Spleen (tissue), 11 donors: Measurements from ENCODE around the gene KASH5. TPM values are rescaled to one million over a fixed set of nuclear protein-coding genes. Genes with fewer than 3 reads are reported as not detected.

ENCODE experiments used
- DNase-seq: peaks from one replicate; pipeline ENCODE4 v3.0.0-alpha.2; 2020
- H3K27ac ChIP-seq, 8 donors: fragments of 200-600 bp; sonication (generic) in 7 of 8; 1 replicate in 4 of 8; 2 replicates in 4 of 8; pipeline versions ENCODE4 v1.5.0 to v1.8.0; 2016 to 2021; ENCODE audit warnings: inconsistent platforms in 4 of 8, mild to moderate bottlenecking in 4 of 8, moderate library complexity in 1 of 8
- H3K27me3 ChIP-seq, 7 donors: fragments of 200-600 bp; sonication (generic) in 6 of 7; replicated peaks in 1 of 7; 1 replicate in 4 of 7; 2 replicates in 3 of 7; pipeline versions ENCODE4 v1.5.0 to v1.8.0; 2016 to 2021; ENCODE audit warnings: inconsistent platforms in 3 of 7, mild to moderate bottlenecking in 1 of 7
- H3K36me3 ChIP-seq, 6 donors: fragments of 200-600 bp; sonication (generic) in 5 of 6; 1 replicate in 4 of 6; 2 replicates in 2 of 6; pipeline versions ENCODE4 v1.5.0 to v1.8.0; 2016 to 2021; ENCODE audit warnings: inconsistent platforms in 2 of 6
- H3K4me1 ChIP-seq, 6 donors: fragments of 200-600 bp; sonication (generic) in 5 of 6; 1 replicate in 3 of 6; 2 replicates in 3 of 6; pipeline versions ENCODE4 v1.5.0 to v1.8.0; 2016 to 2021; ENCODE audit warnings: inconsistent platforms in 3 of 6
- H3K4me3 ChIP-seq, 8 donors: fragments of 200-600 bp; sonication (generic) in 7 of 8; 1 replicate in 4 of 8; 2 replicates in 4 of 8; pipeline versions ENCODE4 v1.5.0 to v1.8.0; 2016 to 2021; ENCODE audit warnings: inconsistent platforms in 4 of 8, mild to moderate bottlenecking in 4 of 8, moderate library complexity in 2 of 8
- H3K9me3 ChIP-seq, 8 donors: fragments of 200-600 bp; sonication (generic) in 7 of 8; 1 replicate in 4 of 8; 2 replicates in 4 of 8; pipeline versions ENCODE4 v1.5.0 to v1.8.0; 2016 to 2021; ENCODE audit warnings: inconsistent platforms in 4 of 8
- POLR2A ChIP-seq, 3 donors: fragments of 450-650 bp; IDR thresholded peaks; one replicate each; pipeline ENCODE4 v1.5.1; 2017; ENCODE audit warnings: antibody characterized with exemption in 3 of 3, mild to moderate bottlenecking in 1 of 3
- POLR2AphosphoS5 ChIP-seq, 3 donors: sonication (generic); formaldehyde crosslinking; IDR thresholded peaks; one replicate each; pipeline ENCODE4 v1.5.1; 2017; ENCODE audit warnings: antibody characterized with exemption in 3 of 3
- WGBS, 5 donors: extraction: QIAGEN DNeasy Blood & Tissue Kit in 3 of 5; methylation state at CpG; one replicate each; pipeline versions ENCODE4 v1.1.5 to v1.1.7; 2013 to 2018; 5-methylcytosine and 5-hydroxymethylcytosine counted together
- intact Hi-C: fragments of 100-400 bp; cut with DNase I; formaldehyde crosslinking; loops from one replicate; pipeline ENCODE4 v1.15.0; 2023; ENCODE audit warnings: low total_unique reads
- polyA plus RNA-seq, 3 donors: library from polyadenylated mRNA; stranded (reverse); fragments of 200-250 nt; gene quantifications; one replicate each; pipeline ENCODE4 v1.2.1, GENCODE V29; 2013
- total RNA-seq, 7 donors: library from RNA; depleted of rRNA in 3 of 7; stranded (reverse); fragments of >200 nt in 3 of 7; fragmentation: NEBNext Ultra II Directional in 4 of 7; extraction: Animal tissue kit (Norgen Biotek cat#: 25700) in 4 of 7; gene quantifications; one replicate each; pipeline versions ENCODE4 v1.1.0 to v1.2.1, GENCODE V29; 2016 to 2021
- TF ChIP-seq, protein P1 (sequence below), 11 experiments: fragments of 200-600 bp in 7 of 11; fragments of 450-650 bp in 4 of 11; sonication (generic) in 4 of 11; IDR thresholded peaks in 8 of 11; conservative IDR thresholded peaks in 3 of 11; 1 replicate in 7 of 11; 2 replicates in 4 of 11; pipeline versions ENCODE4 v1.4.0 to v1.8.0; 2016 to 2021; ENCODE audit warnings: antibody characterized with exemption in 11 of 11, inconsistent platforms in 4 of 11, mild to moderate bottlenecking in 1 of 11
- donor health status: healthy with polysubstance abuse.
- donor health status: DM: no; HTN: no; CAD: no; lungs with moderate emphysema.
- donor health status: DM: no; HTN: no; CAD: no.
- donor health status: Bipolar disorder and iron deficiency.
- donor health status: healthy.
- donor health status: DM: no; HTN: no; CAD: no.
- donor health status: DM: yes; HTN: yes; CAD: no.

Gene KASH5
- total and polyA plus RNA-seq, 10 donors, result 0.11 to 0.41 (median 0.26) TPM; not detected in 6

GRCh38 chr19:49383599-49383998 lies 4.5 kb upstream of the KASH5 start:
- WGBS, 5 donors, result 42 to 100% (median 53%) methylated on average over 1 of the region's 1 CpG
- H3K9me3 ChIP-seq, result peaks cover 0 to 19% (median 11%) of the 10 kb centered on the region in 8 donors
- peaks cover 0 to 16% (median 1%) of the 10 kb centered on the region in 6 donors for H3K4me1 ChIP-seq
- peaks cover 0 to 7% (median 0%) of the 10 kb centered on the region in 7 donors for H3K27me3 ChIP-seq
- no peaks in the 10 kb centered on the region for H3K36me3 ChIP-seq
- intact Hi-C loops, result no loop called here
- DNase-seq, result no peak
- TF ChIP-seq POLR2AphosphoS5 (IDR thresholded peaks at IDR 0.05), result no peak
- TF ChIP-seq, protein P1, sequence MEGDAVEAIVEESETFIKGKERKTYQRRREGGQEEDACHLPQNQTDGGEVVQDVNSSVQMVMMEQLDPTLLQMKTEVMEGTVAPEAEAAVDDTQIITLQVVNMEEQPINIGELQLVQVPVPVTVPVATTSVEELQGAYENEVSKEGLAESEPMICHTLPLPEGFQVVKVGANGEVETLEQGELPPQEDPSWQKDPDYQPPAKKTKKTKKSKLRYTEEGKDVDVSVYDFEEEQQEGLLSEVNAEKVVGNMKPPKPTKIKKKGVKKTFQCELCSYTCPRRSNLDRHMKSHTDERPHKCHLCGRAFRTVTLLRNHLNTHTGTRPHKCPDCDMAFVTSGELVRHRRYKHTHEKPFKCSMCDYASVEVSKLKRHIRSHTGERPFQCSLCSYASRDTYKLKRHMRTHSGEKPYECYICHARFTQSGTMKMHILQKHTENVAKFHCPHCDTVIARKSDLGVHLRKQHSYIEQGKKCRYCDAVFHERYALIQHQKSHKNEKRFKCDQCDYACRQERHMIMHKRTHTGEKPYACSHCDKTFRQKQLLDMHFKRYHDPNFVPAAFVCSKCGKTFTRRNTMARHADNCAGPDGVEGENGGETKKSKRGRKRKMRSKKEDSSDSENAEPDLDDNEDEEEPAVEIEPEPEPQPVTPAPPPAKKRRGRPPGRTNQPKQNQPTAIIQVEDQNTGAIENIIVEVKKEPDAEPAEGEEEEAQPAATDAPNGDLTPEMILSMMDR (IDR thresholded peaks at IDR 0.05 in 8 of 11, conservative IDR thresholded peaks at IDR 0.05 in 3 of 11), result no peak
- TF ChIP-seq POLR2A (IDR thresholded peaks at IDR 0.05), result no peak
- no peak overlapping the region for H3K4me3 ChIP-seq
- no peak overlapping the region for H3K27ac ChIP-seq

DNA sequence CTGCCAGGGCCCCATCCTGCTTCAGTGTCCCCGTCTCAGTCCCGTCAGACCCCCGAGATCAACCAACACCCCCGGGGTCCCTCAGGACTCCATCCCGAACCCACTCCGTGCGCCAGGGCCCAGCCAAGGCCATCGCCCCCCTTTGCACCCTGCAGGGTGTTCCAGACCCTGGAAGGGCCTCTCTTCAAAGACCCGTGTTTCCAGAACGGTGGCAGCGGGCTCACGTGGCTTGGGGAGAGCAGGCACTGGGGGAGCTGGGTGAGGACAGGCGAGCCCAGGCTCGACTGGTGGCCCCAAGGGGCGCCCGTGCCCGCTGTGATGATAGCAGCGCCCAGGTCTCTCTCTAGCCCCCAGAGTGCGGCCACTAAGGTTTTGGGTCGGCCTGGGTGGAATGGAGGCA lies 1.4 kb downstream of the KASH5 start:
- intact Hi-C loops, result no loop called here
- Histone ChIP-seq H3K9me3 (no peaks in the 10 kb centered on the region), H3K4me1 (peaks cover 0 to 44% (median 13%) of the 10 kb centered on the region in 6 donors), H3K4me3 (no peak overlapping the region), H3K36me3 (no peaks in the 10 kb centered on the region), H3K27me3 (peaks cover 0 to 14% (median 0%) of the 10 kb centered on the region in 7 donors), H3K27ac (no peak overlapping the region)
- no peak for DNase-seq
- TF ChIP-seq, protein P1 (IDR thresholded peaks at IDR 0.05 in 8 of 11, conservative IDR thresholded peaks at IDR 0.05 in 3 of 11), result no peak
- TF ChIP-seq POLR2AphosphoS5 (IDR thresholded peaks at IDR 0.05) (no peak), POLR2A (IDR thresholded peaks at IDR 0.05) (no peak)
- 91 to 95% (median 92%) methylated on average over 15 to 20 of the region's 20 CpGs for WGBS, 5 donors

GRCh38 chr19:49390131-49390928 lies 2.3 kb downstream of the KASH5 start:
- H3K4me1 ChIP-seq, result peaks cover 0 to 44% (median 13%) of the 10 kb centered on the region in 6 donors
- H3K4me3 ChIP-seq, result no peak overlapping the region
- no peaks in the 10 kb centered on the region for H3K36me3 ChIP-seq
- peak overlapping the region in 5 of 8 donors; percentile 36 to 71 (median 60) for H3K27ac ChIP-seq
- no peak for TF ChIP-seq POLR2AphosphoS5 (IDR thresholded peaks at IDR 0.05)
- TF ChIP-seq, protein P1 (IDR thresholded peaks at IDR 0.05 in 8 of 11, conservative IDR thresholded peaks at IDR 0.05 in 3 of 11), result no peak
- no peak for TF ChIP-seq POLR2A (IDR thresholded peaks at IDR 0.05)
- H3K27me3 ChIP-seq, result peaks cover 0 to 19% (median 0%) of the 10 kb centered on the region in 7 donors
- no peaks in the 10 kb centered on the region for H3K9me3 ChIP-seq
- 75 to 84% (median 78%) methylated on average over 26 of the region's 26 CpGs for WGBS, 5 donors
- DNase-seq, result no peak
- intact Hi-C loops, result no loop called here

DNA sequence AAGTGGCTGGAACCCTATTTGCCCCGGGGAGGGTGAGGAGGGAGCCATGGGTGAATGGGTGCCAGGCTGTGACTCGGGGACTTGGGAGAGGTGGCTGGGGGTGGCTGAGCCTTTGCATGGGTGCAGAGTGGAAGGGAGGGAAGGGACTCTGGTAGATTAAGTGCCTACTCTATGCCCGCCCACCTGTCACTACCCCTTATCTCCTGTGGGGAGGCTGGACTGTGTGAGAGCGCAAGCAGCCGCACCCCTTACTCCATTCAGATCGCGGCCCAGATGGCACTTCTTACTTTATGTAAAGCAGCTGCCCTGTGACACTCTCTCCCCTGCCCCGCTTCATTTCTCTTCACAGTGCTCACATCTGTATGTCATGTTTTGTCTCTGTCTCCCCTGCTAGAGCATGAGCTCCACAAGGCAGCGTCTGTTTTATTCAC lies 2.9 kb downstream of the KASH5 start:
- 51 to 67% (median 60%) methylated on average over 9 of the region's 9 CpGs for WGBS, 5 donors
- DNase-seq, result peak; percentile 81
- no peaks in the 10 kb centered on the region for H3K9me3 ChIP-seq
- intact Hi-C loops, result no loop called here
- H3K4me1 ChIP-seq, result peaks cover 0 to 44% (median 13%) of the 10 kb centered on the region in 6 donors
- H3K27me3 ChIP-seq, result peaks cover 0 to 19% (median 0%) of the 10 kb centered on the region in 7 donors
- no peak overlapping the region for H3K4me3 ChIP-seq
- peak in 1 of 3 donors; percentile 22 for TF ChIP-seq POLR2AphosphoS5 (IDR thresholded peaks at IDR 0.05)
- TF ChIP-seq, protein P1 (IDR thresholded peaks at IDR 0.05 in 8 of 11, conservative IDR thresholded peaks at IDR 0.05 in 3 of 11), result peak in 1 of 11 experiments; percentile 19
- no peak for TF ChIP-seq POLR2A (IDR thresholded peaks at IDR 0.05)
- H3K27ac ChIP-seq, result peak overlapping the region in 6 of 8 donors; percentile 18 to 71 (median 52)
- no peaks in the 10 kb centered on the region for H3K36me3 ChIP-seq
